ENCODE results near the gene GRM8.

GRCh38 chr7:127150543-127150942, 102.2 kb downstream of the GRM8 start:
- no peak for TF ChIP-seq CTCF (IDR thresholded peaks at IDR 0.05; ENCODE audit: poor library complexity, severe bottlenecking)
- no peak for TF ChIP-seq POLR2AphosphoS5 (IDR thresholded peaks at IDR 0.05)
- no peak for TF ChIP-seq MXI1 (conservative IDR thresholded peaks at IDR 0.05; ENCODE audit: poor library complexity, severe bottlenecking)
- TF ChIP-seq EP300 (conservative IDR thresholded peaks at IDR 0.05; ENCODE audit: poor library complexity, severe bottlenecking), result no peak
- TF ChIP-seq TAF1 (IDR thresholded peaks at IDR 0.05; ENCODE audit: low read depth), result no peak
- TF ChIP-seq EZH2 (IDR thresholded peaks at IDR 0.05; ENCODE audit: borderline replicate concordance, insufficient read depth, low read length, poor library complexity, severe bottlenecking), result no peak
- TF ChIP-seq RAD21 (conservative IDR thresholded peaks at IDR 0.05), result no peak

Data from neural cell (in vitro differentiated cells).